Measurements from ENCODE around the gene INPP5A.
A peak's percentile ranks its signal among the peaks of the same experiment; 100 is the strongest.

INPP5A gene

DNA sequence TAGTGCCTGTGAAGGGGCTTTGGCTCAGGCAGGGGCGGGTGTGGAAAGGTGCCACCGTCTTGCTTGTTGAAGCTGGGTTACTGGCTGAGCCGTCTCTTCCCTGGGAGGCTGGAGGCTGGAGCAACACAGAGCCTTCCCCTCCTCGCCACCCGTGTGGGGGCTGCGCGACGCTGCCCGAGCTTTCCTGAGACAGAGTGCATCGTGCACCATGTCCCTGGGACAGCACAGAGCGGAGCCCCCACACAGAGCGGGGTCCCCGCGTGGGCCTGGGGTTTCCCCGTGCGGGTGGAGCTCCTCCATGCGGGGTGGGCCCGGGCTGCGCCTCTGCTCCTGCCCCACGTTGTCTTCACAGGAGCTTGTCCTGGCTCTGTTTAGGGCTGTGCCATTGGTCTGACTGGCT lies 69.9 kb downstream of the INPP5A start:
- DNase-seq, result no peak
- no peak for ATAC-seq (replicated peaks)
- peaks cover 17 to 25% of the 10 kb centered on the region in 2 donors for H3K36me3 Mint-ChIP-seq
- H3K27me3 Mint-ChIP-seq, result no peaks in the 10 kb centered on the region
- no peak overlapping the region for H3K4me3 Mint-ChIP-seq
- peaks cover 0 to 4% of the 10 kb centered on the region in 2 donors for H3K9me3 Mint-ChIP-seq
- no peak overlapping the region for H3K27ac Mint-ChIP-seq
- H3K4me1 Mint-ChIP-seq, result peaks cover 40 to 68% of the 10 kb centered on the region in 2 donors

DNA sequence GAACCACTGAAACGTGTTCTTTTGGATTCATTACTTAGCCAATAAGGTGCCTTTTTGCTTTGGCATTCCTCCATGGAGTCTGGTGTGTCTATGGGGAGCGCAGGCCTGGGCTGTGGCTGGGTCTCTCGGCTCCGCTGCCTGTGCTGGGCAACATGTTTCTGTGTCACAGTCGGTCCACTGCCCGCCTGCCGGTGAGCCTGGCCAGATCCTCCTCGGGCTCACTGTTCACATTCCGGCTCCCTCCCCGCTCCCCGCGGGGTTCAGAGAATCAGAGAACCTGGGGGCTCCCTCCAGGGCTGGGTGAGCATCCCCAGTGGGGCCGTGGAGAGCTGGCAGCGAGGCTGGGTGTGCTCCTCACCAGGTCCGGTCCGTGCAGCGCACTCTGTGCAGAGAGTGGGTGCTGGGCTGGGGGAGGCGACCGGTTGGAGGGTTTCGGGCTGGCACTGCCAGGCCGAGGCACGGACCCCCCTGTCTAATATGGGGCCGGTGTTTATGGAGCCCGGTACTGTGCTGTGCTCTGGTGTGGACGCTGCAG lies 70.4 kb downstream of the INPP5A start:
- H3K4me3 Mint-ChIP-seq, result no peak overlapping the region
- H3K9me3 Mint-ChIP-seq, result peaks cover 0 to 4% of the 10 kb centered on the region in 2 donors
- H3K27ac Mint-ChIP-seq, result no peak overlapping the region
- DNase-seq (no peak), ATAC-seq (replicated peaks) (no peak)
- no peaks in the 10 kb centered on the region for H3K27me3 Mint-ChIP-seq
- H3K4me1 Mint-ChIP-seq, result peaks cover 37 to 64% of the 10 kb centered on the region in 2 donors
- H3K36me3 Mint-ChIP-seq, result peaks cover 17 to 25% of the 10 kb centered on the region in 2 donors

DNA sequence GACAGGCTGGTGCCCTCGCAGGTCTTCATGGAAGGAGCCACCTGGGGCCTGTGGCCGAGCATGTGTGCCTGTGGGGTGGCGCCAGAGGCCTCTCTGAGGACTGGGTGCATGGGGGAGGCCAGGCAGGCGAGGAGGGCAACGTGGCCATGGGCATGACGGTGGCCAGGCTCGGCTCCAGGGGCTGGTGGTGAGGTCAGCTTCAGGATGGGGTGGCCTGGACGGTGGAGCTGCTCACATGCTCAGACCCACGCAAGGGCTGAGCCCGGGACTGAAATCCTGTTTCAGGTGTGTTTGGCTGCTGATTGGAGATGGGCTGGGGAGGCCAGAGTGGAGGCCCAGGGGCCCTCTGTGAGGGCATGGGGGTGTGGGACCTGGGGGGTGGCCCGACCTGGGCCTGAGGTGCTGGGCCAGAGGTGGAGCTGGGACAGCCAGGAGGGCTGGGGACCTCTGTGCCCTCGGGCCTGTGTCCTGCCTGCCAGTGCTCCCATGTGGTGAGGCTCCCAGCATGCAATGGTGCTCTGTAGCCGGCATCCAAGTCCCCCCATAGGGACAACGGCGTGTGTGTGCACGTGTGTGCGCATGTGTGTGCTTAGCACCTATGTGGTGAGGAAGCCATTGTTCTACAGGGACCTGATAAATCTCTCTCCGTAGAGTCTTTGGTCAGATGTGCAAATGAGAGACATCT lies 71.1 kb downstream of the INPP5A start:
- H3K9me3 Mint-ChIP-seq, result peaks cover 0 to 4% of the 10 kb centered on the region in 2 donors
- peaks cover 36 to 61% of the 10 kb centered on the region in 2 donors for H3K4me1 Mint-ChIP-seq
- no peak overlapping the region for H3K27ac Mint-ChIP-seq
- ATAC-seq (replicated peaks) (no peak), DNase-seq (no peak)
- no peak overlapping the region for H3K4me3 Mint-ChIP-seq
- peaks cover 17 to 25% of the 10 kb centered on the region in 2 donors for H3K36me3 Mint-ChIP-seq
- no peaks in the 10 kb centered on the region for H3K27me3 Mint-ChIP-seq

DNA sequence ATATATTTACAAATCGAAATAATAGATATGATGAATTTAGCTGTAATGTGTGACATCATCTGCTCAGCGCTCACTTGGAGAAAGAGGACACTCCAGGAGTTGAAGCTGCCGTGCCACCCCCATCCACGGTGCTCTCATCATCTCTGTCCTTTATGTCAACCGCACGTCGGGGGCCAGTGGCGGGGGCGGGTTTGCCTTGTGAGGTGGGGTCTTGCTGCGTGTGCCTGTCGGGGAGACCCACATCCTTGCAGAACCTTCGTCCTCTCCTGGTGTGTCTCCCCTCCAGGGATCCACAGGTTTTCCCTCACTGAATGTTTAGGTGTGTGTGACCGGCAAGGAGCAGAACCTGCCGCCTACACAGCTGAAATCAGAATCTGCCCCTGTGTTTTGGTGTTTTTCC lies 71.6 kb downstream of the INPP5A start:
- H3K4me1 Mint-ChIP-seq, result peaks cover 34 to 56% of the 10 kb centered on the region in 2 donors
- ATAC-seq (replicated peaks), result no peak
- peaks cover 0 to 4% of the 10 kb centered on the region in 2 donors for H3K9me3 Mint-ChIP-seq

DNA sequence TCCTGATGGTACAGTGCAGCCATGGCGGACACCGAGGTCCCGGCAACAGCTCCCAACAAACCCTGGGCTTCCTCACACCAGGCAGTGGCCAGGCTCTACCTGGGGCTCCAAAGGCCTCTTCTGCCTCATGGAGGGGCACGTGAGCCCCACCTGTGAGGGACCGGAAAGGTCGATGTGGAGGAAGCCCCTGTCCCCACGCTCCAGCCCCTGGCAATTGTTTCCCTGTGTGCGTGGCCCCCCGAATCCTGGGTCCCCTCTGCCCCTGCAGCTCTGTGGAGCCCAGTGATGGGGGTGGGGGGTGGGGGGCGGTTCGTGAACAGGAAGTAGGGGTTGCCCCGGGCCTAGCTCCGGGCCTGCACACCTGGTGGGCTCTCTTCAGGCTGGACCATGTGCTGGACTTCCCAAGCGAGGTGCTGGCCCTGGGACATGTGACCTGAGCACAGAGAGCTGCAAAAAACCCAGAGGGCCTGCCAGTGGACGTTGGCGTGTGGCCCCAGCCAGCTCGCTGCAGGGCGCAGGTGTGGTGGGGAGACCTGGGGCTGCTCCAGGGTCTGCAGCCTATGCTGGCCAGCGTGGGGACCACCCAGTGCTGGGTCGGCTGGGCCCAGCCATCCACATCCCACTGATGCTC lies 72.6 kb downstream of the INPP5A start:
- Mint-ChIP-seq H3K27me3 (no peaks in the 10 kb centered on the region), H3K4me3 (no peak overlapping the region), H3K36me3 (peaks cover 21 to 22% of the 10 kb centered on the region in 2 donors), H3K9me3 (peaks cover 0 to 4% of the 10 kb centered on the region in 2 donors), H3K4me1 (peaks cover 27 to 49% of the 10 kb centered on the region in 2 donors), H3K27ac (no peak overlapping the region)
- DNase-seq (no peak), ATAC-seq (replicated peaks) (no peak)

More for the DNA sequence above, 71.6 kb downstream of the INPP5A start:
- H3K27me3 Mint-ChIP-seq, result no peaks in the 10 kb centered on the region
- DNase-seq, result no peak
- H3K4me3 Mint-ChIP-seq, result no peak overlapping the region
- H3K27ac Mint-ChIP-seq, result no peak overlapping the region
- H3K36me3 Mint-ChIP-seq, result peaks cover 17 to 24% of the 10 kb centered on the region in 2 donors

DNA sequence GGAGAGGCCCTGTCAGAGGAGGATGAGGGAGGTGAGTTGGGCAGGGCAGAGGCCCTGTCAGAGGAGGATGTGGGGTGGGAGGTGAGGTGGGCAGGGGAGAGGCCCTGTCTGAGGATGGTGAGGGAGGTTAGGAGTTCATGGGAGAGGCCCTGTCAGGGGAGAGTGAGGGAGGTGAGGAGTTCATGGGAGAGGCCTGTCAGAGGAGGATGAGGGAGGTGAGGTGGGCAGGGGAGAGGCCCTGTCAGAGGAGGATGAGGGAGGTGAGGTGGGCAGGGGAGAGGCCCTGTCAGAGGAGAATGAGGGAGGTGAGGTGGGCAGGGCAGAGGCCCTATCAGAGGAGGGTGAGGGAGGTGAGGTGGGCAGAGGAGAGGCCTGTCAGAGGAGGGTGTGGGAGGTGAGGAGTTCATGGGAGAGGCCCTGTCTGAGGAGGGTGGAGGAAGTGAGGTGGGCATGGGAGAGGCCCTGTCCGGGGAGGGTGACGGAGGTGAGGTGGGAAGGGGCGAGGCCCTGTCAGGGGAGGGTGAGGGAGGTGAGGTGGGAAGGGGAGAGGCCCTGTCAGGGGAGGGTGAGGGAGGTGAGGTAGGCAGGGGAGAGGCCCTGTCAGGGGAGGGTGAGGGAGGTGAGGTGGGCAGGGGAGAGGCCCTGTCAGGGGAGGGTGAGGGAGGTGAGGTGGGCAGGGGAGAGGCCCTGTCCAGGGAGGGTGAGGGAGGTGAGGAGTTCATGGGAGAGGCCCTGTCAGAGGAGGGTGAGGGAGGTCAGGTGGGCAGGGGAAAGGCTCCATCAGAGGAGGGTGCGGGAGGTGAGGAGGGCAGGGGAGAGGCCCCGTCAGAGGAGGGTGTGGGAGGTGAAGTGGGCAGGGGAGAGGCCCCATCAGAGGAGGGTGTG lies 73.7 kb downstream of the INPP5A start:
- Mint-ChIP-seq H3K4me1 (peaks cover 30 to 54% of the 10 kb centered on the region in 2 donors), H3K27me3 (no peaks in the 10 kb centered on the region), H3K27ac (peak overlapping the region; percentile 81), H3K36me3 (peaks cover 30 to 32% of the 10 kb centered on the region in 2 donors), H3K4me3 (no peak overlapping the region), H3K9me3 (peaks cover under 1 to 6% of the 10 kb centered on the region in 2 donors)
- ATAC-seq (replicated peaks) (no peak), DNase-seq (no peak)

DNA sequence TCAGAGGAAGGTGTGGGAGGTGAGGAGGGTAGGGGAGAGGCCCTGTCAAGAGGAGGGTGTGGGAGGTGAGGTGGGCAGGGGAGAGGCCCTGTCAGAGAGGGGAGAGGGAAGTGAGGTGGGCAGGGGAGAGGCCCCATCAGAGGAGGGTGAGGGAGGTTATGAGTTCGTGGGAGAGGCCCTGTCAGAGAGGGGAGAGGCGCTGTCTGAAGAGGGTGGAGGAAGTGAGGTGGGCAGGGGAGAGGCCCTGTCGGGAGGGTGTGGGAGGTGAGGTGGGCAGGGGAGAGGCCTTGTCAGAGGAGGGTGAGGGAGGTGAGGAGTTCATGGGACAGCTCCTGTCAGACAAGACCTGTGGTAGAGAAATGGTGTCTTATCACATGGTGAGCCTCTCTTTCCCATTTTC lies 74.4 kb downstream of the INPP5A start:
- H3K27ac Mint-ChIP-seq, result peak overlapping the region; percentile 79
- no peaks in the 10 kb centered on the region for H3K27me3 Mint-ChIP-seq
- ATAC-seq (replicated peaks) (peak; percentile 72 to 74), DNase-seq (no peak)
- peaks cover 5 to 10% of the 10 kb centered on the region in 2 donors for H3K9me3 Mint-ChIP-seq
- H3K4me3 Mint-ChIP-seq, result no peak overlapping the region
- H3K36me3 Mint-ChIP-seq, result peaks cover 36 to 39% of the 10 kb centered on the region in 2 donors
- H3K4me1 Mint-ChIP-seq, result peaks cover 33 to 57% of the 10 kb centered on the region in 2 donors

DNA sequence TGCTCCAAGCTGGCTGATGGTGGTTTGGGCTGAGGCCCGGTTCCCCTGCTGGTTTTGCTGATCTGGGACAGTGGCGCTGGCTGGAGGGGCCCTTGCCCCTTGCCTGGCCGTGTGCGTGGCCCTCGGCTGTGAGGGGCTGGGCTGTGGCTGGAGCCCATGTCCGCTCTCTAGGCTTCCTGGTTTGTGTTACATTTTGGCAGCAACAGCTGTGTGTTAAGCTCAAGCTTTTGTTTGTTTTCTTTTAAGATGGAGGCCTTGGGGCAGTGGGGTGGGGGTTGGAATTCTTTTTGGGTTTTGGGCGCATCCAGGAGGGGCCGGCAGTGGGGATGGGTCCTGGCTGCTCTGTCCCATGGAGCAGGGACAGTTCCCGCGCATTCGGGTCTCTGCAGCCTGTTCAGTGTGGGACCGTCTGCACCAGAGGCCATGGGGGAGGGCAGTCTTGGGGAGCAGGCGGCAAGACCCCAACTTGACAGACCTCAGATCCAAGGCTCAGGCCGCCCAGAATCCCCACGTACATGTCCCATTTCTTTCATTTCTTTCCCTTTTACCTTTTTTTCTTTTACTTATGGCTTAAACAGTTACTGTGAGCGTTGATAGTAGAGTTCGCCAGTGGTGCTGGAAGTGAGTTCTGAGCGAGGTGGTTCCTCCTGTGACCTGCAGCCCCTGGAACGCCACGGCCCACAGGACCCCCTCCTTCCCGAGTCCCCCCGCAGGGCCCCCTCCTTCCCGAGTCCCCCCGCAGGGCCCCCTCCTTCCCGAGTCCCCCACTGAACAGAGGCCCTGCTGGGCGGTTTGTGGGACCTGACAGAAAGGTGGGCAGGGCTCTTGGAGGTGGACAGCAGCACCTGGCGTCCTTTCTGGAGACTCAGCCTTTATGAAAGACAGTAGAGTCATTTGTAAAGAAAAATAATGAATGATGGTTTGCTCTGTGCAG lies 75.3 kb downstream of the INPP5A start:
- Mint-ChIP-seq H3K4me1 (peaks cover 33 to 55% of the 10 kb centered on the region in 2 donors), H3K27me3 (no peaks in the 10 kb centered on the region), H3K4me3 (no peak overlapping the region), H3K27ac (peak overlapping the region; percentile 59), H3K9me3 (peaks cover 5 to 10% of the 10 kb centered on the region in 2 donors), H3K36me3 (peaks cover 40 to 48% of the 10 kb centered on the region in 2 donors)
- ATAC-seq (replicated peaks), result no peak
- DNase-seq, result no peak

DNA sequence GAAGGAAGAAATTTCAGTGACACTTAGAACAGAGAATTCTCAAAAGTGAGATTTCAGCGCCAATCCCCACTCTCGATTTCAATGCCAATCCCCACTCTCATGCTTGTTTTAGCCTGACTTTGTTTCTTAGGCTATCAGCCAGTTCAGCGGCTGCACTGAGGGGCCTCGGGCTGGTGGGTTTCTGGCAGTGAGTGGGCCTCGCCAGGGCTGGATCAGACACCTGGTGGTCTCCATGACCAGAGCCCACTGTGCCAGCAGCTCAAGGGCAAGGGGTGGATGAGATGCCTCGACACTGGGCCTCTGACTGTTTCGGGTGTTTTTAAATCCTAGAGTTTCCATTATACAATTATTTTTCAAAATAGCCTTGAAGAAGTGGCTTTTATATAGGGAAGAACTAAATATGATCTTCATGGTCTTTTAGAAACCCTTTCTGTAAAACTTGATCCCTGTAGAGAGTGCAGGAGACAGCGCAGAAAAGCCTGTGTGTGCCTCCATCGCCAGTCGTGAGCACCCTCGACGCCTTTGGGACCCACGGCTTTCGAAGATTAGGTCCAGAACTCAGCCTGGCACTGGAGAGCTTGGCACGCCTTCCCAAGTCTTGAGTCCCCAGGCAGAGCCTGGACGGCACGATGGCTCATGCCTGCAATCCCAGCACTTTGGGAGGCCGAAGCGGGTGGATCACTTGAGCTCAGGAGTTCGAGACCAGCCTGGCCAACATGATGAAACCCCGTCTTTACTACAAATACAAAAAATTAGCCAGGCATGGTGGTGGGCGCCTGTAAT lies 76.2 kb downstream of the INPP5A start:
- no peak overlapping the region for H3K27ac Mint-ChIP-seq
- no peak for ATAC-seq (replicated peaks)
- H3K4me3 Mint-ChIP-seq, result no peak overlapping the region

DNA sequence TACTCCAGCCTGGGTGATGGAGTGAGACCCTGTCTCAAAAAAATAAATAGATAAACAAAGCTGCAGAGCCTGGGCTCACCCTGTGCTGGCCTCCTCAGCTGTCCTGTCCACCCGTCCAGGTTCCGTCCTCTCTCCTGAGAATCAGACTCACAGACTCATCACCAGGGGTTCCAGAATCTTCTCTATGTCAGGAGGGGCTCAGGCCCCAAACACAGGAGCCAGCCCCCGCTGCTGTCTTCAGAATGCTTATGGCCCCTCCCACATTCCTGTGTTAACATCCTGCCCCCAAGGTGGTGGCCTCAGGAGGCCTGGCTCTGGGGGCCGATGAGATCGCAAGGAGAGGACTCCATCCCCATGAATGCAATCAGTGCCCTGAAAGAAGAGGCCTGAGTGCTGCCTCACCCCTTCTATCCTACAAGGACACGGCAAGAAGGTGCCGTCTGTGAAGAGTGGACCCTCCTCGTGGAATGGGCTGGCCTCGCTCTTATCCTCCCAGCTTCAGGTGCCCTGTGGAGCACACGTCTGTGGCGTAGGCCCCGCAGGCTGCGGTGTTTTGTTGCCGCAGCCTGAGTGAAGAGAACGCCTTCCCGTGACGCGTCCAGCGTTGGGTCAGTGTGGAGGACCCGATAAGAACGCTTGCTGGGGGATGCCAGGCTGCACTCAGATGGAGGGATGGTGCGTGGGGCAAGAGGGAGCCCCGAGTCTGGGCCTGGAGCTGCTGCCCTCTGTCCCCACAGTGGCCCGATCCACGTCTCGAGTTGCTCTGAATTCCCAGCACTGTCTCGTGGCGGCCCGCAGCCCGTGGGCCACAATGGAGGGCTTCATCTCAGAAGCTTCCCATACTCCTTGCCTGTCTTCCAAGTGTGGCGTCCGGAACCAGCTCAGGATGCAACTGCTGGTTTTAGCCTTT lies 77.1 kb downstream of the INPP5A start:
- H3K9me3 Mint-ChIP-seq, result peaks cover 10 to 11% of the 10 kb centered on the region in 2 donors
- H3K4me3 Mint-ChIP-seq, result no peak overlapping the region
- H3K4me1 Mint-ChIP-seq, result peaks cover 25 to 42% of the 10 kb centered on the region in 2 donors
- peaks cover 41 to 54% of the 10 kb centered on the region in 2 donors for H3K36me3 Mint-ChIP-seq
- no peak overlapping the region for H3K27ac Mint-ChIP-seq
- no peak for ATAC-seq (replicated peaks)
- DNase-seq, result no peak
- H3K27me3 Mint-ChIP-seq, result no peaks in the 10 kb centered on the region

More for the DNA sequence above, 76.2 kb downstream of the INPP5A start:
- Mint-ChIP-seq H3K36me3 (peaks cover 42 to 54% of the 10 kb centered on the region in 2 donors), H3K9me3 (peaks cover 8 to 10% of the 10 kb centered on the region in 2 donors), H3K4me1 (peaks cover 29 to 48% of the 10 kb centered on the region in 2 donors), H3K27me3 (no peaks in the 10 kb centered on the region)
- DNase-seq, result no peak

DNA sequence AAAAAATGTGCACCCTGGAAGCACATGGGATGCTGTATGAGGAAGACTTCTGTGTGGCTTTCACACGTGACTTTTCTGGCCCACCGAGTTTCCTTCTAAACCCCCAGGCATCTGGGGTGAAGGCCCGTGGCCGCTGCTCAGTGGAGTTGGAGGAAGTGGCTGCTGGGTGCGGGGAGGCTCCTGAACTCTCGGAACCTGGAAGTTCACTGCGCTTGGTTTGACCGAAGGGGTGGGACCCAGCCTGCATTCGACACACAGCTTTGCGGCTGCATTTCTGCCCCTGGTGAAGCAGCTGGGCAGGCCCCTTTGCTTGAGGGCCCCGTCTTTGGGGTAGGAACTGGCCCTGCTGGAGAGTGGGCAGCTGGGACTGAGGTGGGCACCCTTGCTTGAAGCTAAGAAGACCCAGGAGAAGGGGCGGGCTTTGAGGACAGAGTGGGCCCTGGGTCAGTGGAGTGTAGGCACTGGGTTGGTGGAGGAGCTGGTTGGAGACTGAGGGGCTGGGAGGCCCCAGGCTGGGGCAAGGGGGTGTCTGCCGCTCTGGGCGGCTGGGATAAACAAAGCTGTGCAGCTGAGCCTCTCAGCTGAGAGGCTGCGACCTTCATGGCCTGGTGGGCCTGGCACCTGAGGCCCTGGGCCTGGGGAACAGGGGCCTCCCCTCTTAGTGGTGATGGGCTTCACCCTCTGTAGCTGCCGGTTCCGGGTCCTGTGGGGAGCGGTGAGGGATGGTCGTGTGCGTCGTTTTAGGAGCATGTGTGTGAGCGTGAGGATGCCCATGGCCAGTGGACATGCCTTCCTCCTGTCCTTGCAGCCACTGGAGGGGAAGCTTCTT lies 78.0 kb downstream of the INPP5A start:
- Mint-ChIP-seq H3K27me3 (no peaks in the 10 kb centered on the region), H3K36me3 (peaks cover 47 to 60% of the 10 kb centered on the region in 2 donors), H3K4me1 (peaks cover 25 to 35% of the 10 kb centered on the region in 2 donors), H3K4me3 (peak overlapping the region in 1 of 2 donors; percentile 9), H3K27ac (peak overlapping the region; percentile 60), H3K9me3 (peaks cover 11 to 13% of the 10 kb centered on the region in 2 donors)
- ATAC-seq (replicated peaks), result no peak
- no peak for DNase-seq
